Stimulated activated CD4-positive, alpha-beta T cell treated with anti-CD3 and anti-CD28 coated beads, Interleukin-4, amount 100 ng/mL, for 48 hours (primary cell): Measurements from ENCODE around the gene CDC73.
"Not testable (repeated sequence)": the region's sequence is repeated elsewhere in the genome, so short reads cannot be mapped to it uniquely, and the experiment has no call there.

ENCODE experiments used
- DNase-seq, 2 donors: peaks; one replicate each; pipeline ENCODE4 v3.0.0-alpha.2; 2020; ENCODE audit warnings: low read depth in 2 of 2

CDC73 gene

GRCh38 chr1:193113992-193114332 is 7.9 kb upstream of the CDC73 start:
- no peak for DNase-seq

GRCh38 chr1:193114485-193115095 is 7.2 kb upstream of the CDC73 start:
- DNase-seq, result no peak

- DNase-seq, result no peak
Measured at GRCh38 chr1:193115629-193116227, 6.1 kb upstream of the CDC73 start.

GRCh38 chr1:193117167-193117566 is 4.7 kb upstream of the CDC73 start:
- not testable (repeated sequence) for DNase-seq

- DNase-seq, result no peak
Measured at GRCh38 chr1:193118194-193118593, 3.6 kb upstream of the CDC73 start.

- no peak for DNase-seq
Measured at GRCh38 chr1:193118803-193119730, 2.8 kb upstream of the CDC73 start.

GRCh38 chr1:193120604-193121166 is 1.1 kb upstream of the CDC73 start:
- no peak for DNase-seq

- DNase-seq, result no peak
Measured at GRCh38 chr1:193123751-193124150, 1.9 kb downstream of the CDC73 start.

GRCh38 chr1:193125369-193125768 is 3.5 kb downstream of the CDC73 start:
- no peak for DNase-seq

GRCh38 chr1:193131266-193131860 is 9.5 kb downstream of the CDC73 start:
- no peak for DNase-seq

- DNase-seq, result no peak
Measured at GRCh38 chr1:193140254-193140653, 18.4 kb downstream of the CDC73 start.

- DNase-seq, result no peak
Measured at GRCh38 chr1:193141804-193142203, 20.0 kb downstream of the CDC73 start.

- DNase-seq, result no peak
Measured at GRCh38 chr1:193142409-193142808, 20.6 kb downstream of the CDC73 start.

GRCh38 chr1:193143285-193143684 is 21.5 kb downstream of the CDC73 start:
- no peak for DNase-seq

- no peak for DNase-seq
Measured at GRCh38 chr1:193144361-193144938, 22.6 kb downstream of the CDC73 start.

GRCh38 chr1:193144999-193145398 is 23.2 kb downstream of the CDC73 start:
- no peak for DNase-seq

GRCh38 chr1:193156117-193156821 is 34.4 kb downstream of the CDC73 start:
- no peak for DNase-seq

- DNase-seq, result no peak
Measured at GRCh38 chr1:193156822-193157142, 35.0 kb downstream of the CDC73 start.

GRCh38 chr1:193157360-193157759 is 35.5 kb downstream of the CDC73 start:
- no peak for DNase-seq

- DNase-seq, result no peak
Measured at GRCh38 chr1:193176113-193176512, 54.3 kb downstream of the CDC73 start.

- no peak for DNase-seq
Measured at GRCh38 chr1:193176788-193177187, 55.0 kb downstream of the CDC73 start.
